ENCODE data around the gene MRPS26.
"Not testable (repeated sequence)": the region's sequence is repeated elsewhere in the genome, so short reads cannot be mapped to it uniquely, and the experiment has no call there.

MRPS26 gene

GRCh38 chr20:3043322-3043721 lies 2.5 kb upstream of the MRPS26 start, which contains the start of gene GNRH2:
GNRH2 (plus strand) TSS chr20:3043622; CDS start chr20:3044415, 793 bp downstream.
- H3K9me3 ChIP-seq (ENCODE audit: insufficient read depth, low read depth, low read length): no peaks in the 10 kb centered on the region
- peaks cover 16% of the 10 kb centered on the region for H3K4me1 ChIP-seq (ENCODE audit: insufficient read depth, low read length)
- no peaks in the 10 kb centered on the region for H3K27me3 ChIP-seq (ENCODE audit: insufficient read depth, low read length)
- no peak within 1 kb of the TSS for H3K4me3 ChIP-seq (ENCODE audit: low read length)
- no peak within 1 kb of the TSS for H3K9ac ChIP-seq (ENCODE audit: low read depth, low read length)
- H3K36me3 ChIP-seq (ENCODE audit: insufficient read depth, low read depth, low read length): peaks cover 34% of the 10 kb centered on the region
- H3K27ac ChIP-seq (ENCODE audit: low read length): no peak within 1 kb of the TSS

- Histone ChIP-seq H3K4me3 (ENCODE audit: low read length) (no peak overlapping the region), H3K36me3 (ENCODE audit: insufficient read depth, low read depth, low read length) (peaks cover 34% of the 10 kb centered on the region), H3K9ac (ENCODE audit: low read depth, low read length) (no peak overlapping the region), H3K9me3 (ENCODE audit: insufficient read depth, low read depth, low read length) (no peaks in the 10 kb centered on the region), H3K27me3 (ENCODE audit: insufficient read depth, low read length) (no peaks in the 10 kb centered on the region), H3K4me1 (ENCODE audit: insufficient read depth, low read length) (peaks cover 16% of the 10 kb centered on the region), H3K27ac (ENCODE audit: low read length) (no peak overlapping the region)
These were observed 1.4 kb upstream of the MRPS26 start for GRCh38 chr20:3044336-3044965.

GRCh38 chr20:3045042-3045815 lies 623 bp upstream of the MRPS26 start:
- Histone ChIP-seq H3K9me3 (ENCODE audit: insufficient read depth, low read depth, low read length) (no peaks in the 10 kb centered on the region), H3K27me3 (ENCODE audit: insufficient read depth, low read length) (no peaks in the 10 kb centered on the region), H3K27ac (ENCODE audit: low read length) (peak overlapping the region; percentile 74), H3K9ac (ENCODE audit: low read depth, low read length) (peak overlapping the region; percentile 87; the same call in 1 of the 2 replicates), H3K36me3 (ENCODE audit: insufficient read depth, low read depth, low read length) (peaks cover 34% of the 10 kb centered on the region), H3K4me3 (ENCODE audit: low read length) (peak overlapping the region; percentile 96), H3K4me1 (ENCODE audit: insufficient read depth, low read length) (peaks cover 16% of the 10 kb centered on the region)

DNA sequence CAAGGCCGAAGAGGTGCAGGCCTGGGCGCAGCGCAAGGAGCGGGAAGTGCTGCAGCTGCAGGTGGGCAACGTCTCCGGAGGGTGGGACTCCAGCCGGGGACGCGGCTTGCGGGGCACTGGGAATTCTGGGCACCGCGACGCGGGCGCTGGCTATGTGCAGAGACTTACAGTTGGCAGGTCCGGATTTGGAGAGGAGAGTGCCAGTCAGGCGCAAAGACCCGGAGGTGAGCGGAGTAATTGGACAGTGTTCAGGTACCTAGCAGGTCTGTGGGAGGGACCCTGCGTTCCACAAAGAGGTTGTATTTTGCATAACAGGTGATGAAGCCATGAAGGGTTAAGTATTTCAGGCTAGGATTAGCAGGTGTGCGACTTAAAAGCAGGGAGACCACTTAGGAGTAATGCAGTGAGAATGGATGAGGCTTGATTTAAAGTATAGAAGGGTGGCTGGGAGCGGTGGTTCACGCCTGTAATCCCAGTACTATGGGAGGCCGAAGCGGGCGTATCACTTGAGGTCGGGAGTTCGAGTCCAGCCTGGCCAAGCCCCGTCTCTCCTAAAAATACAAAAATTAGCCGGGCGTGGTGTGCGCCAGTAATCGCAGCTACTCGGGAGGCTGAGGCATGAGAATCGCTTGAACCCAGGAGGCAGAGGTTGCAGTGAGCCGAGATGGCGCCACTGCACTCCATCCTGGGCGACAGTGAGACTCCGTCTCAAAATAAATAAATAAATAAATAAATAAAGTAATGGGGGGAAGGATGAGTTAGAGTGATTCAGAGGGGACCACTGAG lies 1.0 kb downstream of the MRPS26 start:
- Histone ChIP-seq H3K27me3 (ENCODE audit: insufficient read depth, low read length) (no peaks in the 10 kb centered on the region), H3K9me3 (ENCODE audit: insufficient read depth, low read depth, low read length) (no peaks in the 10 kb centered on the region), H3K9ac (ENCODE audit: low read depth, low read length) (peak overlapping the region; percentile 87; the same call in 1 of the 2 replicates), H3K36me3 (ENCODE audit: insufficient read depth, low read depth, low read length) (peaks cover 32% of the 10 kb centered on the region), H3K4me1 (ENCODE audit: insufficient read depth, low read length) (peaks cover 15% of the 10 kb centered on the region), H3K4me3 (ENCODE audit: low read length) (peak overlapping the region; percentile 96), H3K27ac (ENCODE audit: low read length) (no peak overlapping the region)

DNA sequence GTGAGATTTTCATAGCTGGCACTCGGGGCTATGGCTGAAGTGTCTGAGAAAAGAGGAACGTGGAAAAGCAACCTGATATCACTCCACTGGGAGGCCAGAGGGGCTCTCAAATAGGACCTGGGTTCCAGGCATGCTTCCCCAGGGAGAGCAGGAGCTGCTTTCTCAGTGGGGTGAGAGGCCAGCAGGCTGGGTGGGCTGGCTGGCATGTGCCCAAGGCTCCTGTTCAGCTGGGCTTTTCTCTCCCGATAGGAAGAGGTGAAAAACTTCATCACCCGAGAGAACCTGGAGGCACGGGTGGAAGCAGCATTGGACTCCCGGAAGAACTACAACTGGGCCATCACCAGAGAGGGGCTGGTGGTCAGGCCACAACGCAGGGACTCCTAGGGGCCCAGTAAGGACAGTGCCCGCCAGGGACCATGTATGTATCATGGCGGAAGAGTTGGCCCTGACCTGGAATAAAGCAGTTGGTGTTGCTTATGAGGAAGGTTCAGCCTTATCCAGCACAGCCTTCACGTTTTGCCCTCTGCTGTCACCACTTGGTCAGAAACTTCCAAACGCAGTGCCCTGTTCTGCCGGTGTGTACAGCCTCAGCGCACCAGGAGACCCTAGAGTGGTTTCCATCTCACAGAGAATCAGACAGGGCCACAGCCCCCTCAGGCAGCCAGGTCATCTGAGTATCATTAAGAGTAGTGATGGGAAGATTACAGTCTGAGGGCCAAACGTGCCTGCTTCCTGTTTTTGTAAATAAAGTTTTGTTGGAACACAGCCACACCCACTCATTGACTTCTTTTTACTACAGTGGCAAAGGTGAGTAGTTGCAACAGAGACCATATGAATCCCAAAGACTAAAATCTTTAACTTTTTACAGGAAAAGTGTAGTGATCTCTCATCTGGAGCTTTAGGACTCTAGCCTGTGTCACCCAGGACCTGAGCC lies 1.9 kb downstream of the MRPS26 start:
- peaks cover 32% of the 10 kb centered on the region for H3K36me3 ChIP-seq (ENCODE audit: insufficient read depth, low read depth, low read length)
- peaks cover 8% of the 10 kb centered on the region for H3K4me1 ChIP-seq (ENCODE audit: insufficient read depth, low read length)
- H3K9ac ChIP-seq (ENCODE audit: low read depth, low read length): no peak overlapping the region; the same call in 1 of the 2 replicates
- H3K4me3 ChIP-seq (ENCODE audit: low read length): no peak overlapping the region
- H3K27ac ChIP-seq (ENCODE audit: low read length): no peak overlapping the region
- H3K9me3 ChIP-seq (ENCODE audit: insufficient read depth, low read depth, low read length): no peaks in the 10 kb centered on the region
- no peaks in the 10 kb centered on the region for H3K27me3 ChIP-seq (ENCODE audit: insufficient read depth, low read length)

DNA sequence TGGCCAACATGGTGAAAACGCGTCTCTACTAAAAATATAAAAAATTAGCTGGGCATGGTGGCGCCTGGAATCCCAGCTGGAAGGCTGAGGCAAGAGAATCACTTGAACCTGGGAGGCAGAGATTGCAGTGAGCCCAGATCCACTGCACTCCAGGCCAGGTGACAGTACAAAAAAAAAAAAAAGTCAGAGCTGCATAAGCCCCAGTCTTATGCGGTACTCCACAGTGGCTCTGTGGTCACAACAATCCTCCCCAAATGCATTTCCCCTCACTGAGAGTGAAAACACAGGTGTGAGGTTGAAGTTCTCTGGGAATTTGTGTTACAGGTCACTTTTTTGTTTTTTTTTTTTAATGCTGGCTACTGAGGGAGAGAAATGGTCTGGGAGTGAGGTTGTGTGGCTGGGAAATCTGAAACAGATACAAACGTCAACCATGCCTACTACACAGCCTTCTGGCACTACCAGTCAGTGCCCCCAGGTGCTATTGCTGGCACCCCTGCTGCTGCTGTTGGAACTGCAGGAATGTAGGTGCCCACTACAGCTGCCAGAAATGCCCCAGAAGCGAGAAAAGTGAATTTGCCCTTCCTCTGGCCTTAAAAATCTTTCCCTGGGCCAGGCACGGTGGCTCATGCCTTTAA lies 5.7 kb downstream of the MRPS26 start:
- Histone ChIP-seq H3K9me3 (ENCODE audit: insufficient read depth, low read depth, low read length) (no peaks in the 10 kb centered on the region), H3K4me3 (ENCODE audit: low read length) (no peak overlapping the region), H3K4me1 (ENCODE audit: insufficient read depth, low read length) (peaks cover 3% of the 10 kb centered on the region; the same call in 1 of the 2 replicates), H3K27ac (ENCODE audit: low read length) (no peak overlapping the region), H3K9ac (ENCODE audit: low read depth, low read length) (no peak overlapping the region), H3K36me3 (ENCODE audit: insufficient read depth, low read depth, low read length) (peaks cover 32% of the 10 kb centered on the region), H3K27me3 (ENCODE audit: insufficient read depth, low read length) (no peaks in the 10 kb centered on the region)

GRCh38 chr20:3059489-3059888 lies 13.6 kb downstream of the MRPS26 start:
- Histone ChIP-seq H3K9ac (ENCODE audit: low read depth, low read length) (no peak overlapping the region), H3K4me1 (ENCODE audit: insufficient read depth, low read length) (no peaks in the 10 kb centered on the region)

DNA sequence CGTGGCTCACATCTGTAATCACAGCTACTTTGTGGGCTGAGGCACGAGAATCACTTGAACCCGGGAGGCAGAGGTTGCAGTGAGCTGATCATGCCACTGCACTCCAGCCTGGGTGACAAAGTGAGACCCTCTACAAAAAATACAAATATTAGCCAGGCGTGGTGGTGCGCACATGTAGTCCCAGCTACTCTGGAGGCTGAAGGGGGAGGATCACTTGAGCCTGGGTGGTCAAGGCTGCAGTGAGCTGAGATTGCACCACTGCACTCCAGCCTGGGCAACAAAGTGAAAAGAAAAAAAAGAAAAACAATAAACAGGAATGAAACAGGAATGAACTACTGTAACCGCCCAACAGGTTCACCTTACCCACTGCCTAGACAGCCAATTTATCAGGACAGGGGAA lies 18.3 kb downstream of the MRPS26 start:
- not testable (repeated sequence) for H3K27me3 ChIP-seq (ENCODE audit: insufficient read depth, low read length); H3K4me1 ChIP-seq (ENCODE audit: insufficient read depth, low read length); H3K9me3 ChIP-seq (ENCODE audit: insufficient read depth, low read depth, low read length)

More at GRCh38 chr20:3059489-3059888, 13.6 kb downstream of the MRPS26 start:
- no peaks in the 10 kb centered on the region for H3K27me3 ChIP-seq (ENCODE audit: insufficient read depth, low read length)
- H3K4me3 ChIP-seq (ENCODE audit: low read length): no peak overlapping the region
- H3K9me3 ChIP-seq (ENCODE audit: insufficient read depth, low read depth, low read length): no peaks in the 10 kb centered on the region
- H3K36me3 ChIP-seq (ENCODE audit: insufficient read depth, low read depth, low read length): no peaks in the 10 kb centered on the region
- H3K27ac ChIP-seq (ENCODE audit: low read length): no peak overlapping the region

GRCh38 chr20:3067139-3068014 lies 21.5 kb downstream of the MRPS26 start:
- Histone ChIP-seq H3K4me1 (ENCODE audit: insufficient read depth, low read length) (no peaks in the 10 kb centered on the region; the same call in 1 of the 2 replicates), H3K36me3 (ENCODE audit: insufficient read depth, low read depth, low read length) (no peaks in the 10 kb centered on the region), H3K27me3 (ENCODE audit: insufficient read depth, low read length) (peaks cover 21% of the 10 kb centered on the region), H3K9me3 (ENCODE audit: insufficient read depth, low read depth, low read length) (no peaks in the 10 kb centered on the region), H3K27ac (ENCODE audit: low read length) (no peak overlapping the region), H3K4me3 (ENCODE audit: low read length) (no peak overlapping the region), H3K9ac (ENCODE audit: low read depth, low read length) (no peak overlapping the region)

More for the DNA sequence above, 18.3 kb downstream of the MRPS26 start:
- H3K27ac ChIP-seq (ENCODE audit: low read length); H3K36me3 ChIP-seq (ENCODE audit: insufficient read depth, low read depth, low read length); H3K9ac ChIP-seq (ENCODE audit: low read depth, low read length); H3K4me3 ChIP-seq (ENCODE audit: low read length): not testable (repeated sequence)

GRCh38 chr20:3068075-3068474 lies 22.2 kb downstream of the MRPS26 start:
- Histone ChIP-seq H3K4me1 (ENCODE audit: insufficient read depth, low read length) (no peaks in the 10 kb centered on the region; the same call in 1 of the 2 replicates), H3K9ac (ENCODE audit: low read depth, low read length) (no peak overlapping the region), H3K36me3 (ENCODE audit: insufficient read depth, low read depth, low read length) (no peaks in the 10 kb centered on the region), H3K27ac (ENCODE audit: low read length) (no peak overlapping the region), H3K9me3 (ENCODE audit: insufficient read depth, low read depth, low read length) (no peaks in the 10 kb centered on the region), H3K4me3 (ENCODE audit: low read length) (no peak overlapping the region), H3K27me3 (ENCODE audit: insufficient read depth, low read length) (peaks cover 28% of the 10 kb centered on the region)

Measured in iPS-20b (cell line).